NCI-H2107 treated with DMSO at 0.1 percent for 48 hours (cell line): ENCODE measurements around the gene PDZD4.
A peak's percentile ranks its signal among the peaks of the same experiment; 100 is the strongest.

Source experiments
- DNase-seq: peaks from one replicate; lab custom pipeline; 2025; ENCODE audit not compliant: unreplicated experiment; lab: John Stamatoyannopoulos, UW

PDZD4 gene

DNA sequence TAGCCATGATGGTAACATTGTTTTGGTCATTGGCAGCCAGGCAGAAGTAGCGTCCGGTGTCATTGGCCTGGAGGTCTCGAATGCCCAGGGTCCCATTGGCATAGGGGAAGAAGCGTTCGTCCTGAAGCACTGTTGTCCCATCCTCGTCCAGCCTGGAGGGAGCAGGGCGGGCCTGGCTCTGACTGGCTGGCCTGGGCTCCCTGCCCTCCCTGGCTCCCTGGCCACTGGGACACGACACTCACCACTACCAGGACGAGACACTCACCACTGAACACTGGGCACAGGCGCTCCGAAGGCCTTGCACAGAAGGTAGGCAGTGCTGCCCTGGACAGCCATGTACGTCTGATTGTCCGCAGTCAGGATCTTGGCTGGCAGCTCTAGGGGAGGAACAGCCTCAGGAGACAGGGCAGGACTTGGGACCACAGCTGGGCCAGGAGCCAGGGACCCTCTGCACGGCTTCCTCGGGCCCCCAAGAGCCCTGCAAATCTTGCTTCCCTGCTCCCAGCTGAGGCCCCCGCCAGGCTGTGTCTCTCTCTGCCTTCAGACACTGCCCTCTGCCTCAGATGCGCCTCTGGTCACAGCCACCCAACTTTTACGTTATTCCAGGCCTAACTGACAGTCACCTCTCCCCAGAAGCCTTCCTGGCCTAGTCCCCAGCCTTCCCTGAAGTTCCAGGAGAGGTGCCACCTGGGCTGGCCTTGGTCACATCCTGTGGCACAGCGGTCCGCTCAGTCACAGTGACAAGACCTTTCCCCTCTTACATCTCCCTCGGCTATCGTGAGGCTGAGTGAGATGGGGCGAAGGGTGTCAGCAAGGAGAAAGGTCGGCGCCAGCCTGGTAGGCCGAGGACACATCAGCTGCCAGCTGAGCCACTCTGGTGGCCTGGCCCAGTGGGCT is 38.5 kb upstream of the PDZD4 start:
- DNase-seq: no peak

DNA sequence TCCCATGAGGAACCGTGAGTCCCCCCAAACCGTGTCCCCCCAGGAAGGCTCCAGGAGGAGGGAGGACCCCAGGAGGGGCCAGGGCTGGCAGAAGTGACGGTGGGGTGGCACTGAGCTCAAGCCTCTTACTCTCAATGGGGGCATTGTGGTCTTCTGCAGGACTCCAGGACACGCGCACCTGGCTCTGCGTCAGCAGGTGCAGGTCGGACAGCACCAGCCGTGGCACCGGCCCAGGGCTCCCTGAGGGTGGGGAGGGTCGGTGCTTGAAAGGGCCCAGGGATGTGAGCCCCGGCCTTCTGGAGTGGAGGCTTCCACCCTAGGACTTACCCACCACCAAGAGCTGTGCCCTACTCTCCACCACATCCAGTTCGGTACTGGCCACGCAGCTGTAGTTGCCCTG is 37.3 kb upstream of the PDZD4 start:
- DNase-seq: no peak

- no peak for DNase-seq
These were observed 36.8 kb upstream of the PDZD4 start for GRCh38 chrX:153867139-153867538.

DNA sequence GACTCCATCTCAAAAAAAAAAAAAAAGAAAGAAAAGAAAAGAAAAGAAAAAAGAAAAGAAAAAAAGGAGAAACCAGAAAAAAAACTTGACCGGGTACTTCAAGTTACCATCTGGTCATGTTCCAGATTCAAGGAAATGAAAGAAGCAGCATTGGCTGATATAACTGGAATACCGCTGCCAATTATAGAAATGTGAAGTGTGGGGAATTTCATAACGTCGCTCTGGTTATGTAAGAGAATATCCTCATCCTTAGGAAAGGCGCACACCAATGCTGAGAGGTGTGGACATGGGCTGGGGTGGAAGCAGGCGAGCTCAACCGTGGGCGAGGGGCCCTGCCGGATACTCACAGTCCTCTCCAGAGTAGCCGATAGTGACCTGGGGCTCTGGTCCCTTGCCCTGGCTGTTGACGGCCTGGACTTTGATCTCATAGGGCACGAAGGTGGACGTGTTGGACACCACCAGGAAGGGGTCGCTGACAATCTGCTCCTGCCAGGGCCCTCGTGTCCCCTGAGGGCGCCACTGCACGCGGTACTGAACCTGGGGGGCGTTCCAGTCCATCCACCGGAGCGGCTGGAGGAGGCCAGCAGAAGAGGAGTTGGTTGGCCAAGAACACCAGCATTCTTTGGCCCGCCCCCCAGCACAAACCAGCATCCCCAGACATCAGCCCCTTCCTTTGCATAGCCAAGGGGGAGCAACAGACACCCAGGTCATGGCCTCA is 36.1 kb upstream of the PDZD4 start:
- DNase-seq: no peak

- no peak for DNase-seq
These were observed 35.3 kb upstream of the PDZD4 start for GRCh38 chrX:153865685-153866084.

GRCh38 chrX:153865321-153865580 is 34.9 kb upstream of the PDZD4 start:
- DNase-seq: no peak

GRCh38 chrX:153864561-153865320 is 34.4 kb upstream of the PDZD4 start:
- DNase-seq: no peak

GRCh38 chrX:153864101-153864500 is 33.8 kb upstream of the PDZD4 start:
- no peak for DNase-seq

- peak; percentile 46 for DNase-seq
These were observed 33.1 kb upstream of the PDZD4 start for GRCh38 chrX:153863251-153863991.

DNA sequence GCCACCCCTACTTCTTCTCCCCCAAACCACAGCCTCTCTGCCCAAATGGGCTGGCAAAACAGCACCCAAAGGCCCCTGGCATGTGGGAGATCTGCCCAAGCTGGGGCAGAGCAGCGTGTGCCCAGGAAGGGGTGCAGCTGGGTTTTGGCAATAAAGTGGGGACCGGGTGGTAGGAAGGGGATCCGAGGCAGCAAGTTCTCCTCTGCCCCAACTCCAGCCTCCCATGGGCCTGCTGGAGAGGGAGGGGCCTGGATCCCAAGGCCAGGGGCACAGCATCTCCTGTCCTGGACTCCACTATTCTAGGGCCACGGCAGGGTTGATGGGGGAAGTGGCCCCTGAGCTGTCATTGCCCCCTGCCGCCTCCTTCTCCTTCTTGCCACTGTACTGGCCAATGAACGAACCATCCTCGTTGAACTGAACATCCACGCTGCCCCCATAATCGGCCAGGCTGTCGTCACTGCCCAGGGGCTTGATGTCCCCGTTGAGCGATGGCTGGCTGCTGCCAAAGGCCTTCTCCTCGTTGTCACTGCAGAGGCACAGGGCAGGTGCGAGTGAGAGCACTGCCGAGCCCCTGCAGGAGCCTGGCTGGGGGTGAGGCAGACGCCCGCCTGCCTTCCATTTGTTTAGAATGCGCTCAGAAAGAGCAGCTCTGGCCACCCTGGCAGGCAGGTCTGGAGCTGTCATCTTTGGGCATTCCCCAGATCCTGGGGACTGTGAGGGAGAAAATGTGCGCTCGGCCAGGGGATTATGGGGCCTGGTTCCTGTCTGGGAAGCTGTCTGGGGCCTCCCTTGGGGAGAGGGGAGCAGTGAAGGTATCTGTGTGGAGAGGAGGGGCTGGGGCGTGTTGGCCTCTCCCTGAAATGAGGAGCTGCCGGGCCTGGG is 32.3 kb upstream of the PDZD4 start:
- no peak for DNase-seq

GRCh38 chrX:153861733-153862310 is 31.5 kb upstream of the PDZD4 start:
- no peak for DNase-seq

DNA sequence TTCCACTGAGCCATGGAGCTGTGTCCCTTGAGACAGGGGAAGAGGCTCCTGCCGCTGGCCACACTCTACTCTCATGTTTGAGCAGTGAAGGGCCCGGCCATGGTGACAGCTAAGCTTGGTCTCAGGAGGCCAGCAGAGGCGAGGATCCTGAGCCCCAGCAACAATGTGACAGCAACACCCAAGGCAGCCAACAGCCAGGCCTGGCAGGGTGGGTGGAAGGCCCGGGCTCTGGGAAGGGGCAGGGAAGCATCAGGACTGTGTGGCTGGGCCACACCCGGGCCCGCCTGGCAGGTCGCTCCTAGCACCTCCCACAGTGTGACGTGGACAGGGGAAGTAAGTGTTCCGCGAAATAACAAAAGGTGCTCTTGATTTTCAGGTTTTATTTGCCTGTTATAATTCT is 30.8 kb upstream of the PDZD4 start:
- no peak for DNase-seq

DNA sequence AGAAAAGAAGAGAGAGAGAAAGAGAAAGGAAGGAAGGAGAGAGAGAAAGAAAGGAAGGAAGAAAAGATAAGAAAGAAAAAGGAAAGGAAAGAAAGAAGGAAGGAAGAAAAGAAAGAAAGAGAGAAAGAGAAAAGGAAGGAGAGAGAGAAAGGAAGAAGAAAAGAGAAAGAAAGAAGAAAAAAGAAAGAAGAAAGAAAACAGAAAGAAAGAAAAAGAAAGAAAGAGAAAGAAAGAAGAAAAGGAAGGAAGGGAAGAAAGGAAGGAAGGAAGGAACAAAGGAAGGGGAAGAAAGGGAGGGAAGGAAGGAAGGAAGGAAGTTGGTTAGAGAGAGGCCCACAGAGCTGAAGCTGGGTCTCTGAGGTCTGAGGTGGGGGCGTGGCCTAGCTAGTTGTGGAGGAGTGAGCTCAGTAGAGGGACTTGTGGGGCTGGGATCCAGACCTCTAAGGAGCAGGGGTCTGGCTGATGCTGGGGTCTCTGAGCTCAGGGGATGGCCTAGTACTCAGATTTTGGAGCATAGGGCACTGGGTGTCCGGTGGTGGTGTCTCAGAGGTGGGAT is 27.1 kb upstream of the PDZD4 start:
- DNase-seq: no peak

DNA sequence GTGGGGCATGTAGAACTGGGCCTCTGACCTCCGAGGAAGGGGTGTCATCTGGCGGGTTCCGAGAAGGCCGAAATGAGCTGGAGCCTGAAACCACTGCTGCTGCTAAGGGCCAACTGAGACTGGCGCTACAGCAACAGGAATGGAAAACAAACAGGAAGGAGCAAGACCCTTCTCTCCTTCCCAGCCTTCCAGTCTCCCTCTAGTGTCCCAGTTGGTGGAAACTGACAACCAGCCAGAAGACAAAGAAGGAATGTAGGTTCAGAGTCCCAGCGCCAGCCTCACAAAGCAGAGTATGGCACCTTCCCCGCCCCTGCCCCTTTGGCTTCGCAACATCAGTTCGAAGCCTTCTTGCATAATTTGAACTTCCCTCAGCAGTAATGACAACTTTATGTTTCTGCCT is 24.4 kb upstream of the PDZD4 start:
- no peak for DNase-seq

- DNase-seq: no peak
These were observed 23.5 kb upstream of the PDZD4 start for GRCh38 chrX:153853902-153854267.

DNA sequence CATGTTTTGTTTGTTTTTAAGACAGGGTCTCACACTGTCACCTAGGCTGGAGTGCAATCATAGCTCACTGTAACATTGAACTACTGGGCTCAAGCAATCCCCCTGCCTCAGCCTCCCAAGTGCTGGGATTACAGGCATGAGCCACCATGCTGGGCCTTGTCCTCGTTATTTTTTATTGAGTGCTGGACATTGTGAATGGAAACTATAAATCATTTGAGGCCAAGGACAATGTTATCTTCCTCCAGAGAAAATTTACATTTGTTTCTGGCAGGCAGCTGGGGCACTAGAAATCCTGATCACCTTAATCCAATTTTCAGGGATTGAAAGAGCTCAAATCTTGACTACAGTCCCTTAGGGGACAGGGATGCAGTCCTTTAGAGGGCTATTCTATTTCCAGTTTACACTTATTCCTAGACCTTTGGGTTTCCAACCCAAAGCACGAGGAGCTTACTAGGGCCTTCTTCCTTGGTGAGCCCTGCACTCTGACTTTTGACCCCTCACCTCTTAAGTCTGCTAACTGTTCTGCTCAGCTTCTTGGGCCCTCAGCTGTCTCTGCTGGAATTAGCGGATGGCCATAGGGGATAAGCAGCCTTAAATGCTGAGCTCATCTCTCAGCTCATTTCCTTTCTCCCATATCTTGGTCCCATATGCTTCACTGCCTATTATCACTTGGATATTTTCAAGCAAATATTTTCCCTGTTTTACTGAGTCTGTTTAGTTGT is 23.0 kb upstream of the PDZD4 start:
- DNase-seq: no peak

DNA sequence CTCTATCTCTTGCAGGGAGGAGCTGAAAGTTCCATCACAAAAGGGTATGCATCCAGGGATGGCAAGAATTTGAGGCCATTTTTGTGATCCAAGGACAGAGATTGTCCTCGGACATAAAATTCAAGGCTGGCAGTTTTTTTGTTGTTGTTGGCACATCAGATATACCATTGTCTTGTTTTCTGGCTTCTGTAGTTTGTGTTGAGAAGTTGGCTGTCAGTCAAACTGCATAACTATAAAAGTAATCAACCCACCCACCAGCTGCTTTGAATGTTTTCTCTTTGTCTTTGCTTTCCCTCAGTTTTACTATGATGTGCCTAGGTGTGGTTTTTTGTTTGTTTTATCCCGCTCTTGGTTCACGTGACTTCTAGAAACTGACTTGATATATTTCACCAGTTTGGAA is 21.6 kb upstream of the PDZD4 start:
- no peak for DNase-seq

DNA sequence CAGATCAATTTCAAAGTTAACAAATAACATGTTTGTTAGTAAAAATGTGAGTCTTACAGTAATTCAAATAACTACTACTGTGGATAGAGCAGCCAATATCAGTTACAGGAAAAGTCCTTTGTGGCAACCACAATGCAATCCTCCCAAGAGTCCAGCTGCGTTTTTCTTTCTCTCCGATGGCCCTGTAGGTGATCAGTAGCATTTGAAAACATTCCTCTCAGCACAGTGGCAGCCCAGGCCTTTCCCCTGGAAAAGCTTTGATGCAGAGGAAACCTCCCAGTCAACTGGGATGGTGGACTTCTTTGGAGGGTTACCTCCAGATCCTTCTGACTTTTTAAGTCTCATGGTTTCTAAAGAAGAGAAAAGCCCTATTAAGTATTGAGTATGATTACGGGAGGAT is 18.0 kb upstream of the PDZD4 start:
- peak; percentile 73 for DNase-seq

DNA sequence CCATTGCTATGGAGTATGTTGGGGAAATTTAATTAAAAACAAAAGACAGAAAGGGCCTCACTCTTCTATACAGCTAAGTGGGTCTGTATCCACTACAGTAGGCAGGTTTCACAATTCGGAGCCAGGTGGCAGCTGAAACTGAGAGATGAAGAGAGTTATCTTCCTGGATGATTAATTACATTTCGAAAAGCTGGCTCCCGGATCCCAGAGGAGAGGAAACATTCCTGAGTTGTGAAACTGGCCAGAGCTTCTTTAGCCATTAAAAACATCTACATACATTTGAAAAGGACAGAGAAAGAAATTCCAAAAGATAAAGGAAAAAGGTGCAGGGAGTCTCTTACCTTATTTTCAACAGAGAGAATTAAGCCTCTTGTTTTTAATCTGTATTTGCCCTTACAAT is 15.5 kb upstream of the PDZD4 start:
- DNase-seq: no peak
